ENCODE measurements around the gene FMNL2.
"Not testable (repeated sequence)": the region's sequence is repeated elsewhere in the genome, so short reads cannot be mapped to it uniquely, and the experiment has no call there.

The FMNL2 gene

DNA sequence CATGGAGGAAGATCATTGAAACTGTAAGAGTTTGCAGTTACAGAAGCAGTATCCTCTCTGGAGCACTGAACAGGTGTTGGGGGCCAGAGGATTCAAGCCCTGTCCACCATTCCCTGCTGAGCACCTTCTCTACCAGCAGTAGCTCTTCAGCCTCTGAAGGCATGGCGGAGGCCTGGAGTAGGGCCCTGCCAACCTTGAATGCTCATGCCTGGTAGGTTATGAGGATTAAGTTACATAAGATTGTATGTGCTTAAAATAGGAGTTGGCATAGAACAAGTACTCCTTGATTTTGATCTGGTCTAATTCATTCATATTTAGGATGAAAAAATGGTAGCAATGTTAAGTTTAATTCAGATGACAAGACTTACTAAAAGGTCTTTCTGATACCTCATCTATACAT lies 40.2 kb downstream of the FMNL2 start:
- no peak for DNase-seq (ENCODE audit: low read depth, low spot score)

DNA sequence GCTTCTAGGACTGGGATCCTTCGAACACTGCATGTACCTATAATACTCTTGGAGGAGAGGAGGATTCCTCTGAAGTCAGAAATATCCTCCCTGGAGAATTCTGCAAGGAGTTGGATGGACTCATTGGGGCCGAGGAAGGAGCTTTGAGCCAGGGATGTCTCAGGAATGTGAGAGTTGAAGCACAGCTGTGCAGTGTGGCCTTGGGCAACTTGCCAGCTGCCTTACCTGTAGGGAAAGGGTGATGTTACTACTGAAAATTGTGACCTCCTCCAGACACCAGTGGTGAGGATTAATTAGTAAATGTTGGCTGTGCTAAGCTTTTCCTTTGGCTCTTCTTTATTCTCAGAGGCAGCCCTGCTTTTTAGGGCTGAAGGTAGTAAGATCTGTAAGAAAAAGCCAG lies 41.4 kb downstream of the FMNL2 start:
- no peak for DNase-seq (ENCODE audit: low read depth, low spot score)

DNA sequence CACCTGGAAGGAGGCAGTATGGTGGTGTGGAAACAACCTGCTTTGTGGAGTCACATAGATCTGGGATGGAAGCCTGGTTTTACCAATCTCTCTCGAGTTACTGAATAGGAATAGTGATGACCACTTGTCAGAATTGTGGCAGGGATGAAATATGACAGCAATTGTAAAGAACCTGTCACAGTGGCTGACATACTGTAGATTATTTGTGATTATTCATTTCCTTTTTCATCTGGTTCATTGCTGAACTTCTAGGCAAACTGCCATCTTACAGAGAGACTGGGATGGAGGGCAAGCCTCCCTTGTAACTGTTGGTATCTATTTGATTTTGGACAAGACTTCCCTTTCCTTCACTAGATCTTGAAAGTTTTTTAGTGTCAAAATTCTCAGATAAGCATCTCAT lies 42.0 kb downstream of the FMNL2 start:
- DNase-seq (ENCODE audit: low read depth, low spot score): no peak

DNA sequence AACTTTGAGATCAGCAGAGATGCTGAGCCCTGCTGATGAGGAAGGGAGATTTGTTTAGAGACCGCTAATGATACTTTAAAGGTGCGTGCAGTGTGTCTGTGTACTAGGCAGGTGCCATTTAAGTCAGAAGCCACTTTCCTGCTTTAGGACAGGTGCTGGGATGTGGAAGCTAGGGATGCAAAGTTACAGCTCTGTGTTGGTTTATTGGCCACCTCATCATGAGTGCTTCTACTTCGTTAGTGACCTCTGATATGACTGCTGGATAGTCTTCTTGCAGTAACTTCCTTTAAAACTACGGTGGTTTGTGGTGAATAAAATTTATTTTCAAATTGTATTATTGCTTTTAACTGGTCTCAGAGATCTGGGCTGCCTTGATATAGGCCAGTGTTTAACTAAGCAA lies 44.1 kb downstream of the FMNL2 start:
- DNase-seq (ENCODE audit: low read depth, low spot score): no peak

DNA sequence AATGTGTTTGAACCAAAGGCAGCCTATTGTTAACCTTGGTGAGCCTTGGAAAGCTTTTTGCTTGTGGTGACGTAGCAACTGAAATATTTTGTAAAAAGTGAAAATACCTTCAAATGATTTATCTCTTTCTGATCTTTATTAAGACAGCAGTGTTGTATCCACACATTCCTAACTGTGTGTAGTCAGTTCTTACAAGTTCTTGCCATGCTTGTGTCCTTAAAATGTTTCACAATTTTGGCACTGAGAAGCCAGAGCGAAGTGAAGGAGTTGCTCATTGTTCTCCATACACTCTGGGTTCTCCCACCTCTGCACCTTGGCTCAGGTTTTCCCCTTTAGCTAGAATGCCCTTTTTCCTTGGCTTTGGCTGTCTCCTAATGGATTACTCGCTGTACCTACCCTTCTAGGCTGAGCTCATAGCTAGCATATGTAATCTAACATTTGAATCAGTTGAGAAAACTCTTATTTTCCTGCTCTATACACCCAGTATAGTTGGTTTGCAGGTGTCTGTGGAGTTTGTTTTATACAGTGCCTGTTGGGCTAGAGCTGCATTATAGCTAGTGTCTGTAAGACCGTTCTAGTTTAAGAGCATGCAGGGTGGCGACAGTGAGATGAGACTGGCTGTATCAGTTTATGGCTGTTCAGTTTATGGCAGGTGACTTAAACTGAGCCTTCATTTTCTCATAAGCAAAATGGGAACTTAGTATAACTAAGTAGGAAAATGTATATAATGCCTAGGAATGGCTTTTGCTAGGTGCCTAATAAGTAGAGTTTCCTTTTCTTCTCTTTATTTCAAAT lies 45.5 kb downstream of the FMNL2 start:
- no peak for DNase-seq (ENCODE audit: low read depth, low spot score)

DNA sequence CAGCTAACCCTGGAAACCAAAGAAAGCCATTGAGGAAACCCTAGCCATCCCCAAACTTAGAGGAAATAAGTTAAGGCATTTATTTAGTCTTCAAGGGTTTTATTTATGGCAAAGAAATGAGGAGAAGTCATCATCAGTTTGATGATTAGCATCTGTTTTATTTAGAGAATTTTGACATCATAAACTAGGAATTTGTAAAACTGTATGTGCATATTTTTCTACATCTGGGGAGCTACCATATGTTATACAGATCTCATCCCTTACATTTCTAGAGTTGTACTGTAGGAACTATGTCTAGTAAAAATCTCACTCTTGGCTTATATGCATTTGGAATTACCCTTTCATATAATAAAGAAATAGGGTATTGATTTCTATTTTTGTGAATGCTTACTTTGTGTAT lies 48.7 kb downstream of the FMNL2 start:
- no peak for DNase-seq (ENCODE audit: low read depth, low spot score)

DNA sequence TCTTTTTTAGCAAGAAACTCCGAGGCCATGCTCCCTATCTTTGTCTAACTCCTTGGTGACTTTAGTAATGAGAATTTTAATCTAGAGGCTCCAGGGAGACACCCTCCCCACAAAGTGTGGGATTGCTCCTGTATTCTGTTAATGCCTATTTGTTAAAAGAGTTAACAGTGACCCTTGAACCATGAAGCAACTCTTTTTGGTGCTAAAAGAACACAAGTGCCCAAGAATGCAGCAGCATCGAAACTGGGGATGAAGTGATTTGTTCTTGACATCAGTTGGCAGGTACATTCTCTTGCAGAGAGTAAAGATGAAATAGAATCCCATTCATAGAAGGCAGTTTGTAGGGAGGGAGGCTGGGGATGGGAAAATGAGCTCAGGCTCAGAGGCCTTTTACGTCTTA lies 50.0 kb downstream of the FMNL2 start:
- DNase-seq (ENCODE audit: low read depth, low spot score): no peak

DNA sequence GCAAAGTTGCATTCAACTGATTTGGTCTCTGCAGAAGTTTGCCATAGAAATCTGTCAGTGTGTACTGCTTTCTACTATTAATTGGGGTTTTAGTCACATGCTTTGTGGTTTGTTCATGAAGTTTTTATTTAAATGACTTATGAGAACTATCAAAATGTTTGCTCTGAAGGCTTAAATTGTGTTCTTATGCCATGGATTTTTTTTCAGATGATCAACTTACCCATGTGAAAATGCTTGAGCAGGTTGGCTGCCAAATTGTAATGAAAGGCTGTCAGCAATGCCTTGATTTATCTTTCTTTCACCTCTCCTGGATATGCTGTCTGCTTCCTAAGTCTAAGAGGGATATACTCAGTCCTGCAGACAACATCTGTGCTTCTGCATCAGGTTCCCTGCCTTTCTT lies 50.7 kb downstream of the FMNL2 start:
- no peak for DNase-seq (ENCODE audit: low read depth, low spot score)

DNA sequence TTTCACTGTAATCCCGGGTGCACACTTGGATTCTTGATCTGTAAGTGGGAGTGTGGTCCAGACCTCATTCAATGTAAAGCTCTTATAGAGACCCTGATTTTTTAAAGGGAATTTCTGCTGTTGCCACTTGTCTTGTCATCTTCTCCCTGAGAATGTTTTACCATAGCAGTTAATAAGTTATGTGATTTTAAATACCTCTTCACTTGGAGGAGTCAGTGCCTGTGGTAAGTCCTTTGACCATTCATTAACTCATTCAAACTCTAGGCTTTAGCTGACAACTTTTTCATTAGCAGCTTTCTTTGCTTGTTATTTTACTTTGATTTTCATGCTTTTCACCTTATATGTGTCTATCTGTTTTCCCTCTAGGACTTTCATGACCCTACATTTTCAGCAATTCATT lies 51.3 kb downstream of the FMNL2 start:
- DNase-seq (ENCODE audit: low read depth, low spot score): no peak

DNA sequence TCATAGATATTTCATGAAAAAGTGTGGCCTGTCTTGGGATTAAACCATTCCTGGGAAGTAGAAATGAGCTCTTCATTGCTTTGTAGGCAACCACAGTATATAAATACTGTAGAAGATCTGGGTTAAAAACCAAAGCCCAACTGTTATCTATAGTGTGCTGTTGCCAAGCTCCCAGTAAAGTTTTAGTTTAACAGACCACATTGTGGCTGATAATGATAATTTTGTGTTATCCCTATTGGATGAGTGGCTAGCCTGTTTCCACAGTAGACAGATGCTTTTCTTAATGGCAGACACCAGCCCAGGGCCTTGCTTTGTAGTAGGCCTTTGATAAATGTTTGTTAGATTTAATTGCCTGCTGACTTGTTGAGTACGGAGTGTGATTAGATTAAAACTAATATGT lies 52.1 kb downstream of the FMNL2 start:
- no peak for DNase-seq (ENCODE audit: low read depth, low spot score)

DNA sequence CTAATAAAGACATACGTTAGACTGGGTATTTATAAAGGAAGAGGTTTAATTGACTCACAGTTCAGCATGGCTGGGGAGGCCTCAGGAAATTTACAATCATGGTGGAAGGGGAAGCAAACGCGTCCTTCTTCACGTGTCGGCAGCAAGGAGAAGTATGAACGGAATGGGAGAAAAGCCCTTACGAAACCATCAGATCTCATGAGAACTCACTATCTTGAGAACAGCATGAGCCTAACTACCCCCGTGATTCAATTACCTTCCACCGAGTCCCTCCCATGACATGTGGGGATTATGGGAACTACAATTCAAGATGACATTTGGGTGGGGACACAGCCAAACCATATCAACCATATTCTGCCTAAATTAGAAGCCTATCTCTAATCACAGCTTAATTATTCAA lies 53.3 kb downstream of the FMNL2 start:
- DNase-seq (ENCODE audit: low read depth, low spot score): not testable (repeated sequence)

DNA sequence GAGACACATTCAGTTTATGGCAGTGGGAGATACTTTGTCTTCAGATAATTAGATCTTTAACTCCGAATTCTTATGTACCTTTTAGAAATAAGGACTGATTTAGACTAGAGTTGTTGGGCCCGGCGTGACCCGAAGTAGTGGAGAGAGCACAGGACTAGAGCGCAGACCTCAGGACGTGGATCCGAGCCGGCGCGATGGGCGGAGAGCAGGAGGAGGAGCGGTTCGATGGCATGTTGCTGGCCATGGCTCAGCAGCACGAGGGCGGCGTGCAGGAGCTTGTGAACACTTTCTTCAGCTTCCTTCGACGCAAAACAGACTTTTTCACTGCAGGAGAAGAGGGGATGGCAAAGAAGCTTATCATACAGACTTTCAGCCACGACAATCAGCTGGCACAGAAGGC lies 54.5 kb downstream of the FMNL2 start:
- no peak for DNase-seq (ENCODE audit: low read depth, low spot score)

DNA sequence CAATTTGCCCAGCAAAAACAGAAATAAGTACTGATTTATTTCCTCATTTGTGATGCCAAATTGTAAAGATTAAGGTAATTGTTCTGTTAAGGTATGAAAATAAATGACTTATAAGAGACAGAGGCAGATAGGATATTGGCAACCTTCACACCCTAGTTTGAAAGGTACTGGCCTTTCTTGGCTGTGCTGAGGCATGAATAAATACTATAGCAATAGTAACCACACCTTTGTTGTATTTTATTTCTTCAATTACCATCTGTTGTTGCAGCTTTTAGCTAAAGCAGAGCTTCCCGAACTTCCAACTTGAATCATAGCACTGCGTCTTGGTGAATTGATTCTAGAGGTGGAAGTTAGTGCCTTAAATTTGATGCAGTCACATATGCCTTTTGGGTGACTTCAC lies 55.9 kb downstream of the FMNL2 start:
- no peak for DNase-seq (ENCODE audit: low read depth, low spot score)

DNA sequence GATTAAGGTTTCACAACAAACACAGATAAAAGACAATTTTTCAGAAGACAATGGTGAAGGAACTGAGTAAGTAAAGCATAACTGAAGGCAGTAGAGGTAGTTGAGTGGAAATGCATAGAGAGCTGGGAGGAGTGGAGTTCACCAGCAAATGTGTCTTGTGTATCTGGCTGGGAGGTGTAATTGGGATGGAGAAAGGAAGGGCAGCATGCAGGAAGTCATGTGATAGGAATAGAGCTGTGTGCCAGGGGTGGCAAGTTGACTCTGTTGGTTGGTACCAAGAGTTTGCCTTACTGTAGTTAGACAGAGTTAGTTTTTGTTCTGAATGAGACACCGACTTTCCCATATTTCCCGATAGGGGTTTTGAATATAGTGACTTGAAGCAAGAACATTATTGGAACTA lies 56.3 kb downstream of the FMNL2 start:
- no peak for DNase-seq (ENCODE audit: low read depth, low spot score)

DNA sequence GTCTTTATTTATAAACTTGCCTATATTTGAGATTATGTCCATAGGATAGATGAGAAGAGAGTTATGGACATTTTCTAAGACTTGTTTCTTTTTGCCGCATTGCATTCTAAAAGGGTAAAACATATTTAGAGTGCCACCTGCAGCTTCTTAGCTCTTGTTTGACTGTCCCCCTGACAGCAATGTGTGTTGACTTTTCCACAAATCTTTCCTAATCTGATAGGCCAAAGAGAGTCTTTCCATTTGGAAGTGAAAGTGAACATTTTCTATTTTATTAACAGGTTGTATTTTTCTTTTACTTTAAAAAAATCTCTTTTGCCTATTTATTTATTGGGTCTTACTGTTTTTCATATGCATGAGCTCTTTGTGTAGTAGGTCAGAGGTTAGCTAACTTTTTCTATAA lies 58.4 kb downstream of the FMNL2 start:
- DNase-seq (ENCODE audit: low read depth, low spot score): no peak

DNA sequence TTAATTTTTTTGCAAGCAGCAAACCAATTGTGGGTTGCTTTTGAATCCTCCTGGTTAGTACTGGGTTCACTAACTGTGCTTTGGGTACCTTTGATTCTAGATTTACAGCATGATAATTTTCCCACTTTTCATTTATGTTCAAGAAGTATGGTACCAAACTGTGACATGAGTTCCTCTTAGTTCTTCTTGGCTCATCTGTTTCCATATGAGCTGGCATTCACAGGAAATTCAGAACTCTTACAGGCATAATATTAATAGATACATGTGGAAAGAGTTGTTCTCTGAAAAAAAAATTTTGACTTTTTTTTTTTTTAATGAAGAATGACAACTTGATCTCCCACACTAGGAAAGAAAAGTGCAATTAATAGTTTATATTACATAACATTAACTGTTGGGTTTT lies 59.4 kb downstream of the FMNL2 start:
- no peak for DNase-seq (ENCODE audit: low read depth, low spot score)

DNA sequence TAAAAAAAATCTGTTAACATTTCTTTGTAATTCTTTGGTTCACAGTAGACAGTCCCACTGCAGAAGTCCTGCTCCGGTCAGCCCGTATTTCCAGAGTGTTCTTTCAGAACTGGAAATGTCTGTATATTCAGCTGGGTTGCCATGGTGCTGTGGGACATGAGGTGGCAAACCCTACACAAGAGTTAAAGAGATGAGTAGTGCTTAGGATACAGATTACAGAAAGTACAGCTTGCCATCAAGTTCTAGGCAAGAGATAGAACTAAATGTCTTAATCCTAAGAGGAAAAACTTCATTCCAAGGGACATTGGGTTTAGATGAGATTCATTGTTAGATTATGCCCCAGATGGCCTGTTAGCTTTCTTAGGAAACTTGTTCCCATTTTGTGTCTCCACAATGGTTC lies 60.1 kb downstream of the FMNL2 start:
- no peak for DNase-seq (ENCODE audit: low read depth, low spot score)

DNA sequence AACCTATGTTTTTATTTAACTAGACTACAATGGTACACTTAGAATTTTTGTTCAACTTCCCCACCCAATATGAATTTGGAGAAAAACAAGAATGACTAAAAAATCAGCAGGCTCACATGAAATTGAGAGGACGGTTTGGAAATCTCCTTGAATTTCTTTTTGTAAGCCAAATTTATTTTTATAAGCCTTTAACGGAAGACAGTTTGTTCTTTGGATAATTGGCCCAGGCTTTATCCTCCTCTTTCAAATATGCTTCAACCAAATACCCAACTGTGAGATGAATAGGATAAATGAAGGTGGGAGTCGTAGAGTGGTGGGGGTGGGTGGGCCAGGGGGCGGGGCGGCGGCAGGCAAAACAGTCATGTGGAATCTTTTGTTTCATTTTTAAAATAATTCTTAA lies 60.6 kb downstream of the FMNL2 start:
- no peak for DNase-seq (ENCODE audit: low read depth, low spot score)

DNA sequence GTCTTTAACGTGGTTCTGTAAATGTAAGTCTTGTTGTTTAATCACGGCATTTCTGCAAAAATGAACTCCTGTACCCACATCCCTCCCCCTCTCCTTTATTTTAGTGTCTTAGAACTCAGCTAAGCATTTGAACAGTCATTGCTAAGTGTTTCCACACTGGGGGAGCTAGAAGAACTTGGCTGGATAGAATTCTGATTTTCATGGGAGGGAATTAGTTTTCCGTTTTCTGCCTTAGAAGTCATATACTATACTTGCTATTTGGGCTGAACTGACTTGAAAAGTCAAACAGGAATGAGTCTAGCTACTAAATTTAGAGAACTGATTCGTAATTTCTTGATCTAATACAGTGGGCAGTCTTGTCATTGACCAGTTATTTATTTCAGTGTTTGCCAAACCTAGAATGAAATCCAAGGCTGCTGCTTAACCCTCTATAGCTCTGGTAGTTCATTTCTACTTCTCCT lies 61.1 kb downstream of the FMNL2 start:
- DNase-seq (ENCODE audit: low read depth, low spot score): no peak

DNA sequence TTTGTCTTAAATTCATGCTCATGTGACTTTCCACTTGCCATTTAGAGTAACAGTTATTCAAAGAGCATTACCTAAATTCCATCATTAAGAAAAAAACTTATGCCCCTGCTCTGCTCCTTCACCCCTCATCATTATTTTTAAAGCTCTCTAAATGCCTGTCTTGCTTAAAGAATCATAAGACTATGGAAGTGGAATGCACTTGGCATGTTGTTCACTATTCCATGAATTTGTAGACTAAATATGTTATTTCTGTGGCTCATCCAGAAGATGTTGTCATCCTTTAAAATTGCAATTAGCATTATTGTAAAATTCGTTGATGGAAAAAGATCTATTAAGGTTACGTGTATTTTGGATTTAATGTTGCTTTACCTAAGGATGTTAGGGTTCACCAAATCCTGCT lies 61.8 kb downstream of the FMNL2 start:
- no peak for DNase-seq (ENCODE audit: low read depth, low spot score)

DNA sequence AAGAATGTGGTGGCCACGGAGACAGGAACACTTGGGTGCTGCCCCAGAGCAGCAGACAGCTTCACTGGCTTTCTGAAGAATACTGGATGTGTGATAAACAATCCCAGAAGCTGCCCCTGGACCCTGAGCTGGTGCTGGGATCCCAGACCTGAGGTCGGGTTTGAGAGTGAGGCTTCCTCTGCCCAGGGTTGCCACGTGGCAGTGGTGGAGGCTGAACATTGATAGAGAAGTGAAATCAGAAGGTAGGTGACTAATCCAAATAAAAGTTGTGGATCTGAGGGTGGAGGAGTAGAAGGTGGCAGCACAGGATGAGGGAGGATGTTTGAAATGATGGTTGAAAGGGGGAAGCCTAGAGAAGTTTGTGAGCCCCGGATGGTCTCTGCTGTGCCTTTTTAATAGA lies 64.0 kb downstream of the FMNL2 start:
- no peak for DNase-seq (ENCODE audit: low read depth, low spot score)

DNA sequence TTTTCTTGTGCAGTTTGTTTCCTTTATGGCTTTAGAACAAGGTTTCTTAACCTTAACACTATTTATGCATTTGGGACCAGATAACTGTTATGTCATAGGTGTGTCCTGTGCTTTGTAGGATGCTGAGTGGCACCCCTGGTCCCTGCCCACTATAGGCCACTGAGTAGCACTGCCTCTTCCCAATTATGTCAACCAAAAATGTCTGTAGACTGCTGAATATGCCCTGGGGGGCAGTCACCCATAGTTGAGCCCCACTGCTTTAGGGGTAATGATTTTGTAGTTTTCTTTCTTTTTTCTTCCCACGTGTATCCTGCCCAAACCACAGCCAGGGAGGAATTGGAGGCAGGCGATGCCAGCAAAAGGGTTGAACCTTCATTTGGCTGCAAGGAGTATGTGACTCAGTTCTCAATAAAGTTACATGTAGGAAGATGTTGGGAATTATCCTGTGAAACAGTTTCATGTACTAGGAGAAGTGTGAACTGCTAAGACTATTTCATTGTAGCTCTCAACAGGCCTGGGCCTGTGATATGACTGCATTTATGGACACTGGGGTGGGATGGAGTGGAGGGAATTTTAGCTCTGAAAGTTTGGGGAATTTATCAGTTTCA lies 65.7 kb downstream of the FMNL2 start:
- no peak for DNase-seq (ENCODE audit: low read depth, low spot score)

Measured in activated CD4-positive, CD25-positive, alpha-beta regulatory T cell treated with anti-CD3 and anti-CD28 coated beads, Interleukin-2, amount 50 U/mL, for 16 hours (primary cell).